ENCODE measurements around the gene PRUNE2.
A peak's percentile ranks its signal among the peaks of the same experiment; 100 is the strongest.

The PRUNE2 gene

GRCh38 chr9:76827296-76828080 is 78.4 kb downstream of the PRUNE2 start:
- Histone ChIP-seq H3K36me3 (ENCODE audit: control insufficient read depth in 1 of 2, insufficient read depth in 2 of 2, low read length in 2 of 2) (no peaks in the 10 kb centered on the region), H3K27ac (ENCODE audit: low read length) (peak overlapping the region; percentile 17), H3K9me3 (ENCODE audit: control insufficient read depth in 1 of 2, low read length in 2 of 2) (no peaks in the 10 kb centered on the region), H3K4me1 (ENCODE audit: control insufficient read depth in 1 of 2, insufficient read depth in 2 of 2, low read length in 2 of 2) (peaks cover 0 to 3% of the 10 kb centered on the region in 2 donors), H3K27me3 (ENCODE audit: low read depth, low read length) (no peaks in the 10 kb centered on the region), H3K4me3 (ENCODE audit: low read depth in 1 of 2, low read length in 2 of 2) (no peak overlapping the region)

GRCh38 chr9:76820431-76820830 is 85.5 kb downstream of the PRUNE2 start:
- Histone ChIP-seq H3K36me3 (ENCODE audit: control insufficient read depth in 1 of 2, insufficient read depth in 2 of 2, low read length in 2 of 2) (peaks cover 0 to 9% of the 10 kb centered on the region in 2 donors), H3K9me3 (ENCODE audit: control insufficient read depth in 1 of 2, low read length in 2 of 2) (no peaks in the 10 kb centered on the region), H3K4me1 (ENCODE audit: control insufficient read depth in 1 of 2, insufficient read depth in 2 of 2, low read length in 2 of 2) (peaks cover 4 to 8% of the 10 kb centered on the region in 2 donors), H3K4me3 (ENCODE audit: low read depth in 1 of 2, low read length in 2 of 2) (no peak overlapping the region), H3K27me3 (ENCODE audit: low read depth, low read length) (no peaks in the 10 kb centered on the region), H3K27ac (ENCODE audit: low read length) (peak overlapping the region; percentile 87)

DNA sequence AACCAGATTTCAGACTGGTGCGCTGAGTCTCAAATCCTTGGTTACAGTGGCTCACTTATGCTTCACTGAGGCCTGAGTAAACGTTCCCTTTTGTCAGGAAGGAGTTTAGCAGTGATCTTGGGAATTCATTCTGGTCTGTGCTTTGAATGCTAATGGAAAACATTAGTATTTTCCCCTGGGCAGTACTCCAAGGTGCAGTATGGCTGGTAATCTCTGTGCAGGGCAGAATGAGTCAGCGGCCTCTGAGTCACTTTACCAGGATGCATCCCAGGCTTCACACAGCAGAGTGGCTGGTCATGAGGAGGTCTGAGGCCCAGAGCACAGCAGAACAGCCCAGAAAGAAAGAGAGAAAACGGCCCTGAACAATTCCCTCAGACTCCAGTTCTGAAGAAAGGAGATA is 87.6 kb downstream of the PRUNE2 start:
- Histone ChIP-seq H3K4me3 (ENCODE audit: low read depth in 1 of 2, low read length in 2 of 2) (no peak overlapping the region), H3K27ac (ENCODE audit: low read length) (peak overlapping the region; percentile 87), H3K27me3 (ENCODE audit: low read depth, low read length) (no peaks in the 10 kb centered on the region), H3K4me1 (ENCODE audit: control insufficient read depth in 1 of 2, insufficient read depth in 2 of 2, low read length in 2 of 2) (peaks cover 4 to 5% of the 10 kb centered on the region in 2 donors), H3K9me3 (ENCODE audit: control insufficient read depth in 1 of 2, low read length in 2 of 2) (no peaks in the 10 kb centered on the region), H3K36me3 (ENCODE audit: control insufficient read depth in 1 of 2, insufficient read depth in 2 of 2, low read length in 2 of 2) (peaks cover 0 to 9% of the 10 kb centered on the region in 2 donors)

DNA sequence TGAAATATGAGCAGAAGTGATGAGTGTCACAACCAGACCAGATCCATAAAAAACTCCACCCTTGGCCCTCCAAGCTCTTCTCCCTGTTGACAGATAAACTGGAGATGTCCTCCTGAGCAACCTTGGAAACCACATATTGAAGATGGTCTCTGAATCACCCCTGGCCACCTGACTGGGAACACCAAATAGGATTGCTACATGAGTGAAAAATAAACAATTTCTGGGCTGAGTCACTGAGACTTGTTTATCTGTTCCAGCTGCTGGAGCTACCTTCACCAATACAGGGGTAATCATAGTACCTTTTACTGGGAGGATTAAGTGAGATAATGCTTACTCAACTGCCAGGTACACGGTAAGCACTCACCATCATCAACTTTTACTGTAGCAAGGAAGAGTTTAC is 88.4 kb downstream of the PRUNE2 start:
- Histone ChIP-seq H3K36me3 (ENCODE audit: control insufficient read depth in 1 of 2, insufficient read depth in 2 of 2, low read length in 2 of 2) (peaks cover 0 to 9% of the 10 kb centered on the region in 2 donors), H3K27ac (ENCODE audit: low read length) (peak overlapping the region; percentile 87), H3K4me1 (ENCODE audit: control insufficient read depth in 1 of 2, insufficient read depth in 2 of 2, low read length in 2 of 2) (peaks cover 4 to 5% of the 10 kb centered on the region in 2 donors), H3K27me3 (ENCODE audit: low read depth, low read length) (no peaks in the 10 kb centered on the region), H3K9me3 (ENCODE audit: control insufficient read depth in 1 of 2, low read length in 2 of 2) (no peaks in the 10 kb centered on the region), H3K4me3 (ENCODE audit: low read depth in 1 of 2, low read length in 2 of 2) (no peak overlapping the region)

- peaks cover 0 to 10% of the 10 kb centered on the region in 2 donors for H3K4me1 ChIP-seq (ENCODE audit: control insufficient read depth in 1 of 2, insufficient read depth in 2 of 2, low read length in 2 of 2)
- H3K36me3 ChIP-seq (ENCODE audit: control insufficient read depth in 1 of 2, insufficient read depth in 2 of 2, low read length in 2 of 2), result no peaks in the 10 kb centered on the region
- H3K27me3 ChIP-seq (ENCODE audit: low read depth, low read length), result no peaks in the 10 kb centered on the region
- no peaks in the 10 kb centered on the region for H3K9me3 ChIP-seq (ENCODE audit: control insufficient read depth in 1 of 2, low read length in 2 of 2)
- H3K4me3 ChIP-seq (ENCODE audit: low read depth in 1 of 2, low read length in 2 of 2), result no peak overlapping the region
- H3K27ac ChIP-seq (ENCODE audit: low read length), result no peak overlapping the region
Observed at GRCh38 chr9:76812591-76812990, 93.3 kb downstream of the PRUNE2 start.

GRCh38 chr9:76810377-76810957 is 95.4 kb downstream of the PRUNE2 start:
- Histone ChIP-seq H3K27me3 (ENCODE audit: low read depth, low read length) (no peaks in the 10 kb centered on the region), H3K36me3 (ENCODE audit: control insufficient read depth in 1 of 2, insufficient read depth in 2 of 2, low read length in 2 of 2) (no peaks in the 10 kb centered on the region), H3K9me3 (ENCODE audit: control insufficient read depth in 1 of 2, low read length in 2 of 2) (no peaks in the 10 kb centered on the region), H3K4me1 (ENCODE audit: control insufficient read depth in 1 of 2, insufficient read depth in 2 of 2, low read length in 2 of 2) (peaks cover 0 to 5% of the 10 kb centered on the region in 2 donors), H3K27ac (ENCODE audit: low read length) (no peak overlapping the region), H3K4me3 (ENCODE audit: low read depth in 1 of 2, low read length in 2 of 2) (no peak overlapping the region)

DNA sequence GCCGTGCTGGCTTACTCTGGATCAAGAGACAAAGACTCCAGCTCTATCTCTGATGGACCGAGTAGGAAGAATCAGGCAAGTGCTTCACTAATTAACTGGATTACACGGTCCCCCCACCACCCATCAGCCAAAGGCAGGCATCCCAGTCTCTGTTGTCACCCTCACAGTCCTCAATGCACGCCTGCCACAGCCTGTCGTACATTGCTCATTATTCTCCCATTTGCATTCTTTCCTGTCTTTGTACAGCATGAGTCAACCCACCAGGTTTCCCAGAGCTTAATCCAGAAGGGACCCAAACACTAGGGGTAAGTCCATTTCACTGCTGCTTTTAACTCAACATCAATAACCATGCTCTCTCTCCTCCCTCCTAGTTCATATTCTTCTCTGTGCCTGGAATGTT is 97.3 kb downstream of the PRUNE2 start:
- Histone ChIP-seq H3K27ac (ENCODE audit: low read length) (no peak overlapping the region), H3K4me3 (ENCODE audit: low read depth in 1 of 2, low read length in 2 of 2) (no peak overlapping the region), H3K4me1 (ENCODE audit: control insufficient read depth in 1 of 2, insufficient read depth in 2 of 2, low read length in 2 of 2) (peaks cover 0 to 5% of the 10 kb centered on the region in 2 donors), H3K9me3 (ENCODE audit: control insufficient read depth in 1 of 2, low read length in 2 of 2) (no peaks in the 10 kb centered on the region), H3K27me3 (ENCODE audit: low read depth, low read length) (no peaks in the 10 kb centered on the region), H3K36me3 (ENCODE audit: control insufficient read depth in 1 of 2, insufficient read depth in 2 of 2, low read length in 2 of 2) (no peaks in the 10 kb centered on the region)

DNA sequence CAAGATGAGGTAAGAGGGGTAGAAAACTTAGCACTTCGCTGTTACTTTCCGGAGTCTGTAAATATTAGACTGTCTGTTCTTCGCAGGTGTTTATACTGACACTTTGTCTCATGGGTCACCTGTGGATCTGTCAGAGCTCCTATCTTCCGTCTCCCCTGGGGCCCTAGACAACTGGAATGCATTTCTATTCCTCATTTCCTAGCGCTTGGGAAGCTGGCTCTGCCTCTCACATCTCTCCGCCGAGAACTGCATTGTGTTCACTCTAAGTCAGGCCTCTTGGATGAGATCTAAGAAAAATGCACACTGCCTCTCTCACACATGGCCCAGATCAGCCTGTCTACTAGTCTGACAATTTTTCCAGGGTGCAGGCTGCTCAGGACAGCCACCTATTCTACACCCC is 102.2 kb downstream of the PRUNE2 start:
- Histone ChIP-seq H3K4me3 (ENCODE audit: low read depth in 1 of 2, low read length in 2 of 2) (no peak overlapping the region), H3K27me3 (ENCODE audit: low read depth, low read length) (no peaks in the 10 kb centered on the region), H3K36me3 (ENCODE audit: control insufficient read depth in 1 of 2, insufficient read depth in 2 of 2, low read length in 2 of 2) (no peaks in the 10 kb centered on the region), H3K4me1 (ENCODE audit: control insufficient read depth in 1 of 2, insufficient read depth in 2 of 2, low read length in 2 of 2) (no peaks in the 10 kb centered on the region), H3K27ac (ENCODE audit: low read length) (no peak overlapping the region), H3K9me3 (ENCODE audit: control insufficient read depth in 1 of 2, low read length in 2 of 2) (no peaks in the 10 kb centered on the region)

- Histone ChIP-seq H3K36me3 (ENCODE audit: control insufficient read depth in 1 of 2, insufficient read depth in 2 of 2, low read length in 2 of 2) (no peaks in the 10 kb centered on the region), H3K4me1 (ENCODE audit: control insufficient read depth in 1 of 2, insufficient read depth in 2 of 2, low read length in 2 of 2) (peaks cover 0 to 3% of the 10 kb centered on the region in 2 donors), H3K4me3 (ENCODE audit: low read depth in 1 of 2, low read length in 2 of 2) (no peak overlapping the region), H3K27ac (ENCODE audit: low read length) (no peak overlapping the region), H3K9me3 (ENCODE audit: control insufficient read depth in 1 of 2, low read length in 2 of 2) (no peaks in the 10 kb centered on the region), H3K27me3 (ENCODE audit: low read depth, low read length) (no peaks in the 10 kb centered on the region)
Observed at GRCh38 chr9:76803083-76803482, 102.8 kb downstream of the PRUNE2 start.

GRCh38 chr9:76800901-76801300 is 105.0 kb downstream of the PRUNE2 start:
- Histone ChIP-seq H3K36me3 (ENCODE audit: control insufficient read depth in 1 of 2, insufficient read depth in 2 of 2, low read length in 2 of 2) (no peaks in the 10 kb centered on the region), H3K9me3 (ENCODE audit: control insufficient read depth in 1 of 2, low read length in 2 of 2) (no peaks in the 10 kb centered on the region), H3K27ac (ENCODE audit: low read length) (no peak overlapping the region), H3K4me3 (ENCODE audit: low read depth in 1 of 2, low read length in 2 of 2) (no peak overlapping the region), H3K4me1 (ENCODE audit: control insufficient read depth in 1 of 2, insufficient read depth in 2 of 2, low read length in 2 of 2) (peaks cover 0 to 3% of the 10 kb centered on the region in 2 donors), H3K27me3 (ENCODE audit: low read depth, low read length) (no peaks in the 10 kb centered on the region)

- Histone ChIP-seq H3K4me1 (ENCODE audit: control insufficient read depth in 1 of 2, insufficient read depth in 2 of 2, low read length in 2 of 2) (peaks cover 0 to 3% of the 10 kb centered on the region in 2 donors), H3K27ac (ENCODE audit: low read length) (no peak overlapping the region), H3K4me3 (ENCODE audit: low read depth in 1 of 2, low read length in 2 of 2) (no peak overlapping the region), H3K36me3 (ENCODE audit: control insufficient read depth in 1 of 2, insufficient read depth in 2 of 2, low read length in 2 of 2) (no peaks in the 10 kb centered on the region), H3K27me3 (ENCODE audit: low read depth, low read length) (no peaks in the 10 kb centered on the region), H3K9me3 (ENCODE audit: control insufficient read depth in 1 of 2, low read length in 2 of 2) (no peaks in the 10 kb centered on the region)
Observed at GRCh38 chr9:76799473-76799872, 106.4 kb downstream of the PRUNE2 start.
